HCT116 (cell line): Measurements from ENCODE around the gene TAS2R3. TPM values are rescaled to one million over a fixed set of nuclear protein-coding genes. Genes with fewer than 3 reads are reported as not detected.

Experiments used
- ATAC-seq: fragments of 200-7000 bp; cut with Tn5 transposase; 2 replicates; pipeline ENCODE4 v1.9.1; 2020; ENCODE audit warnings: mild to moderate bottlenecking, moderate library complexity
- BruUV-seq: library from RNA; stranded (reverse); fragments of 400-500 nt; replicated peaks from 2 replicates; lab custom pipeline; 2021; lab: Mats Ljungman, UMichigan
- CTCF ChIA-PET: fragments of 300-600 bp; sonication (Branson Sonifier 250); formaldehyde crosslinking; loops from one replicate; lab custom pipeline; 2021; ENCODE audit warnings: antibody characterized with exemption; lab: Charles Lee
- POLR2A ChIA-PET: fragments of 300-600, 350-600 bp; sonication (Branson Sonifier 250); formaldehyde crosslinking; loops from one replicate; lab custom pipeline; 2021; ENCODE audit warnings: antibody characterized with exemption; lab: Charles Lee
- RAD21 ChIA-PET, 2 experiments: fragments of 300-600 bp; sonication (Branson Sonifier 250); formaldehyde crosslinking; loops; one replicate each; lab custom pipeline; 2023; ENCODE audit warnings: low total read pairs in 2 of 2; ENCODE audit not compliant: uncharacterized antibody in 2 of 2, unreplicated experiment in 2 of 2, low non-redundant PET in 1 of 2; lab: Charles Lee
- DNase-seq: peaks from one replicate; pipeline ENCODE4 v3.0.0-alpha.2; 2010; ENCODE audit warnings: low read depth, low spot score
- H2AFZ ChIP-seq: fragments of 200-600 bp; shearing (Covaris generic), sonication (generic); 2 replicates; pipeline ENCODE4 v1.6.1; 2017; ENCODE audit warnings: low read depth, mixed run types, mixed read lengths, antibody characterized with exemption, low read length; ENCODE audit not compliant: poor library complexity, severe bottlenecking
- H3K27ac ChIP-seq: 2 replicates; pipeline ENCODE4 v1.5.1; 2012; ENCODE audit warnings: low read depth, low read length
- H3K27me3 ChIP-seq: fragments of 200-600 bp; sonication (generic); 2 replicates; pipeline ENCODE4 v1.6.1; 2016; ENCODE audit warnings: mixed run types, low read length, mixed read lengths; ENCODE audit not compliant: insufficient read depth
- H3K36me3 ChIP-seq, 2 experiments: fragments of 200-500 bp in 1 of 2; fragments of 200-600 bp in 1 of 2; sonication (Bioruptor generic) in 1 of 2; sonication (generic) in 1 of 2; 2 replicates each; pipeline versions ENCODE4 v1.5.1 to v1.6.1; 2014 to 2016; ENCODE audit warnings: low read length in 2 of 2, inconsistent platforms in 1 of 2, mixed read lengths in 1 of 2, mixed run types in 1 of 2; ENCODE audit not compliant: insufficient read depth in 2 of 2, control insufficient read depth in 1 of 2
- H3K4me1 ChIP-seq, 2 experiments: fragments of 200-600 bp in 1 of 2; sonication (generic) in 1 of 2; 2 replicates each; pipeline versions ENCODE4 v1.5.1 to v1.6.1; 2012 to 2017; ENCODE audit warnings: low read length in 2 of 2, inconsistent platforms in 1 of 2, mild to moderate bottlenecking in 1 of 2, mixed read lengths in 1 of 2, mixed run types in 1 of 2, moderate library complexity in 1 of 2; ENCODE audit not compliant: insufficient read depth in 2 of 2, control insufficient read depth in 1 of 2
- H3K4me2 ChIP-seq: fragments of 200-600 bp; sonication (generic); 2 replicates; pipeline ENCODE4 v1.6.1; 2017; ENCODE audit warnings: mixed run types, low read length, mixed read lengths
- H3K4me3 ChIP-seq, 2 experiments: fragments of 200-600 bp in 1 of 2; sonication (generic) in 1 of 2; replicated peaks in 1 of 2; 2 replicates each; pipeline ENCODE4 v1.5.1; 2011 to 2016; ENCODE audit warnings: low read length in 2 of 2, control low read depth in 1 of 2, low read depth in 1 of 2, mild to moderate bottlenecking in 1 of 2, mixed read lengths in 1 of 2, mixed run types in 1 of 2
- H3K79me2 ChIP-seq: fragments of 200-600 bp; sonication (generic); 2 replicates; pipeline ENCODE4 v1.6.1; 2017; ENCODE audit warnings: mild to moderate bottlenecking, mixed run types, low read length, moderate library complexity, mixed read lengths; ENCODE audit not compliant: insufficient read depth
- H3K9ac ChIP-seq: fragments of 200-600 bp; sonication (generic); 2 replicates; pipeline ENCODE4 v1.6.1; 2016; ENCODE audit warnings: low read length, mixed read lengths
- H3K9me2 ChIP-seq: fragments of 200-600 bp; sonication (generic), shearing (Covaris generic); 2 replicates; pipeline ENCODE4 v1.6.1; 2017; ENCODE audit warnings: mixed run types, mild to moderate bottlenecking, moderate library complexity; ENCODE audit not compliant: insufficient read depth
- H3K9me3 ChIP-seq, 2 experiments: fragments of 200-500 bp in 1 of 2; fragments of 200-600 bp in 1 of 2; sonication (Bioruptor generic) in 1 of 2; sonication (generic) in 1 of 2; 2 replicates each; pipeline ENCODE4 v1.6.1; 2014 to 2017; ENCODE audit warnings: low read length in 2 of 2, mixed read lengths in 2 of 2, inconsistent platforms in 1 of 2, low read depth in 1 of 2, mild to moderate bottlenecking in 1 of 2, mixed run types in 1 of 2, moderate library complexity in 1 of 2; ENCODE audit not compliant: control insufficient read depth in 1 of 2, insufficient read depth in 1 of 2
- H4K20me1 ChIP-seq: fragments of 200-600 bp; sonication (generic), shearing (Covaris generic); 2 replicates; pipeline ENCODE4 v1.6.1; 2017; ENCODE audit warnings: mixed run types, mild to moderate bottlenecking, moderate library complexity; ENCODE audit not compliant: insufficient read depth
- ATF3 ChIP-seq: IDR thresholded peaks from 2 replicates; pipeline ENCODE4 v1.6.1; 2012
- CBX3 ChIP-seq: IDR thresholded peaks from 2 replicates; pipeline ENCODE4 v1.6.1; 2012; ENCODE audit warnings: low read depth
- CEBPB ChIP-seq: IDR thresholded peaks from 2 replicates; pipeline ENCODE4 v1.6.1; 2012; ENCODE audit warnings: low read depth
- CTCF ChIP-seq, 3 experiments: fragments of 200-600 bp in 1 of 3; sonication (generic) in 1 of 3; IDR thresholded peaks in 2 of 3; conservative IDR thresholded peaks in 1 of 3; 2 replicates each; pipeline ENCODE4 v1.5.1; 2012 to 2017; ENCODE audit warnings: low read depth in 2 of 3, low read length in 2 of 3, antibody characterized with exemption in 1 of 3, borderline replicate concordance in 1 of 3, control low read depth in 1 of 3, mild to moderate bottlenecking in 1 of 3, mixed read lengths in 1 of 3, mixed run types in 1 of 3, moderate library complexity in 1 of 3; ENCODE audit not compliant: insufficient read depth in 1 of 3
- ELF1 ChIP-seq: IDR thresholded peaks from 2 replicates; pipeline ENCODE4 v1.6.1; 2012; ENCODE audit warnings: low read depth, borderline replicate concordance
- EZH2phosphoT487 ChIP-seq: fragments of 200-600 bp; IDR thresholded peaks from 2 replicates; pipeline ENCODE4 v1.6.1; 2018; ENCODE audit warnings: antibody characterized with exemption, borderline replicate concordance
- FOSL1 ChIP-seq: IDR thresholded peaks from 2 replicates; pipeline ENCODE4 v1.6.1; 2012; ENCODE audit warnings: low read depth
- JUND ChIP-seq: IDR thresholded peaks from 2 replicates; pipeline ENCODE4 v1.6.1; 2012
- REST ChIP-seq: IDR thresholded peaks from 2 replicates; pipeline ENCODE4 v1.6.1; 2012; ENCODE audit warnings: low read depth
- SIN3A ChIP-seq: IDR thresholded peaks from 2 replicates; pipeline ENCODE4 v1.6.1; 2012; ENCODE audit warnings: low read depth
- SP1 ChIP-seq: IDR thresholded peaks from 2 replicates; pipeline ENCODE4 v1.6.1; 2012; ENCODE audit warnings: low read depth
- SRF ChIP-seq: IDR thresholded peaks from 2 replicates; pipeline ENCODE4 v1.6.1; 2012; ENCODE audit warnings: low read depth
- TCF7L2 ChIP-seq: IDR thresholded peaks from 2 replicates; pipeline ENCODE4 v1.7.0; 2011; ENCODE audit warnings: borderline replicate concordance, inconsistent platforms; ENCODE audit not compliant: insufficient read depth, insufficient read length; ENCODE audit errors: extremely low read depth
- YY1 ChIP-seq: IDR thresholded peaks from 2 replicates; pipeline ENCODE4 v1.6.1; 2011; ENCODE audit warnings: low read length, low read depth, moderate library complexity, mild to moderate bottlenecking; ENCODE audit not compliant: insufficient replicate concordance; ENCODE audit errors: extremely low read depth
- ZBTB33 ChIP-seq: IDR thresholded peaks from 2 replicates; pipeline ENCODE4 v1.6.1; 2011; ENCODE audit warnings: mild to moderate bottlenecking, low read length, moderate library complexity; ENCODE audit not compliant: insufficient replicate concordance; ENCODE audit errors: extremely low read depth
- ZFX ChIP-seq: fragments of 450-650 bp; IDR thresholded peaks from 2 replicates; pipeline ENCODE4 v1.6.1; 2017
- intact Hi-C: fragments of 100-400 bp; cut with micrococcal nuclease; formaldehyde crosslinking; loops from 2 replicates; pipeline ENCODE4 v1.10.0; 2022
- total RNA-seq: library from RNA; stranded (reverse); gene quantifications from one replicate; pipeline ENCODE4 v1.2.1, GENCODE V29; 2021; ENCODE audit not compliant: unreplicated experiment

Gene TAS2R3
- total RNA-seq, 1 experiment from 2014 or later: 1.4 TPM

GRCh38 chr7:141714571-141714970, 49.3 kb upstream of the TAS2R3 start:
- Histone ChIP-seq H2AFZ (no peak overlapping the region), H3K27ac (no peak overlapping the region), H3K9me2 (no peaks in the 10 kb centered on the region), H3K79me2 (no peaks in the 10 kb centered on the region), H3K4me1 (no peaks in the 10 kb centered on the region), H3K9ac (no peak overlapping the region), H3K9me3 (no peaks in the 10 kb centered on the region), H3K4me3 (no peak overlapping the region), H3K36me3 (no peaks in the 10 kb centered on the region), H3K27me3 (peaks cover 23% of the 10 kb centered on the region; the same call in 1 of the 2 replicates)
- BruUV-seq: no TSS peak
- intact Hi-C loops: no loop called here
- no peak for ATAC-seq
- RAD21 ChIA-PET: no interaction called here
- TF ChIP-seq SP1: no peak
- TF ChIP-seq SIN3A: no peak
- no peak for TF ChIP-seq ELF1
- TF ChIP-seq ZFX: no peak
- no peak for TF ChIP-seq YY1
- TF ChIP-seq REST: no peak
- TF ChIP-seq CBX3: no peak
- TF ChIP-seq TCF7L2: no peak
- TF ChIP-seq CEBPB: no peak
- TF ChIP-seq ATF3: no peak
- TF ChIP-seq CTCF (IDR thresholded peaks at IDR 0.05 in 2 of 3, conservative IDR thresholded peaks at IDR 0.05 in 1 of 3; ENCODE audit: borderline replicate concordance in 1 of 3, insufficient read depth in 1 of 3, low read depth in 2 of 3, low read length in 2 of 3): no peak
- no peak for TF ChIP-seq SRF
- no peak for TF ChIP-seq EZH2phosphoT487
- TF ChIP-seq JUND: no peak
- no peak for TF ChIP-seq FOSL1
- no peak for TF ChIP-seq ZBTB33
- TF ChIP-seq, all 23 proteins: peak for 0
- ChIA-PET POLR2A (no interaction called here), CTCF (interaction anchor here (1.4 kb wide), 1 partner anchor 23 kb away, joined by 4 read pairs; the partner anchor contains the start of gene SSBP1)
- Histone ChIP-seq H4K20me1 (no peaks in the 10 kb centered on the region), H3K4me2 (no peak overlapping the region)
- no peak for DNase-seq
